Dermis blood vessel endothelial cell (primary cell): ENCODE results near the gene BRD1. TPM values are rescaled to one million over a fixed set of nuclear protein-coding genes. Genes with fewer than 3 reads are reported as not detected.
A peak's percentile ranks its signal among the peaks of the same experiment; 100 is the strongest.
"Not testable (repeated sequence)": the region's sequence is repeated elsewhere in the genome, so short reads cannot be mapped to it uniquely, and the experiment has no call there.

Source experiments
- DNase-seq: peaks from one replicate; pipeline ENCODE4 v3.0.0; 2010
- total RNA-seq: library from RNA; depleted of rRNA; stranded (reverse); fragments of >200 nt; gene quantifications from 2 replicates; pipeline ENCODE4 v1.2.3, GENCODE V29; 2014

Gene BRD1
- total RNA-seq, 1 donor from 2014 or later: 39.0 TPM

DNA sequence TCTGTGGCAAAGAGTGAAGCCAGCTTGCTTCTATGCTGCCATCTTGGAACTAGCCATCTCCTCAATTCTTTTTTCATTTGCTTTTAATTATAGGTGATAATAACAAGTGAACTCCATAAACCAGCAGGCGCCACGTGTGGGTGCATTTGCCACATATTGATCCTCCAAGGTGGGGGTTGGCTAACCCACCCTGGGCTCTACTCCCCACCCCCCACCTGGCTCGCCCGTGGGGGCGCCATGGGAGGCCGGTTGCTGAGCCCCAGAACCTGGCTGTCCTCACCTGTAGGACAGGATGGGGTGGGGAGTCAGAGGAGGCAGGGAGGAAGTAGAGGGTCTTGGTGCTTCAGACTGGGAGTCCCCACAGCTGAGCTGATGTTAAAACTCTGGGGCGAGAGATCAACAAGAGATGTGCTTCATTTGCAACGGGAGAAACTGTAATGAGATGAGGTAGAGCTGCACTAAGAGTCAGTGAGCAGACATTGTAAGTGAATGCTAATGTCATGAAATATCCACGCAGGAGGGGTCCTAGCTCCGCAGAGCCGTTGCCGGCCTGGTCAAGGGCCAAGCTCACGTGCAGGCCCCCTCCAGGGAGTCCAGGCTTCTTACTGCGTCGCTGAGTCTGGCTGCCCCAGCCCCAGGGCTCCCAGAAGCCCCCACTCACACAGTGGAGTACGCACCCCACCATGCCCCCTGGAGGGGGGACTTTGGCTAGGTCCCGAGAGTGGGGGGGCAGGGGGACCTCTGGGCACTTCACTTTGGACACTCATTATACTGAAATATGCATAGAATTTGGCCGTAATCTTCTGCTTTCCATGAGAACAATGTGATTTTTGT lies 59.4 kb downstream of the BRD1 start:
- DNase-seq: no peak

DNA sequence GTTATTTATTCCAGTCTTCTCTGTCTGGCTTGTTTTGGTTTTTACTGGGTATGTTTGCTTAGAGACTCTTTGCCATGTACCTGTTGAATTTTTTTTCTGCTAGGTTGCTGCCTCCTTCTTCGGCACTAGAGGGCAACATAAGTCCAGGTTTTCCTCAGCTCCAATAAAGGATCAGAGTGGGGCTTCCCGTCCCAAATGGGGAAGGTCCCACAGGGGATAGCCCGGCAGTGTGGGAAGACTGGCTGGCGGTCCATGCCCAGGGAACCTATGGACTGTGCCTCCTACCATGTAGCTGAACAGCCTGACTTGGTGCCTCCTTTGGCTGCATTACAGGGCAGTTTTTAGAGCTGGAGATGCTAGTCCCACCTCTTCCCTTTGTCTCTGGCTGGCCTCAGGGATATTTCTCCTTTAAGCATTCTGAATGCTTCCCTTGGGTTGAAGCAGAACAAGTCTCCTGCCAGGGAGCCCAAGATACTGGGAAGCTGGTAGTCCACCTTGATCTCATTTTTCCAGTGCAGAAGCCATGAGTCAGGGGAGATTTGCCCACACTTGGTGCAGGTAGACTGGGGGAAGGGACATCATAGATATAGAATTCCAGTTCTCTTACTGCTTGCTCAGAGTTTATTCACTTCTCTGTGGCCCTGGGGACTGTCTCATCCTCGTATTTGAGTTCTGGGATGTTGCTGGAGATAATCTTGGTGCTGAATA lies 60.2 kb downstream of the BRD1 start:
- peak; percentile 74 for DNase-seq

DNA sequence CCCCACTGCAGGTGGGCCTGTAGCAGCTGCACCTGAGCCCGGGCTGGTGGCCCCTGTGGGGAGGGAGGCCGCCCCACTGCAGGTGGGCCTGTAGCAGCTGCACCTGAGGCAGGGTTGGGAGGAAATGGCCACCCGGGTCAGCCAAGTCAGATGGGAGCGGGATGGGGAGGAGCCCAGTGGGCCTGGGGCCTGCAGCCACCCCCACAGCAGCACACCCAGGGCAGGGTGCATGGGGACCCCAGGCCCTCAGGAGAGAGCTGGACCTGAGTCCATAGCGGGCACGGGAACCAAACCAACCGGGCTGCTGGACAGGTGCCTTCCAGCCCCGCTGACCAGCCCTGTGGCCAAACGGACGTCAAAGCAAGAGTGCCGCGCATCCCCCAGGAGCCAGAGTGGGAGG lies 61.7 kb downstream of the BRD1 start:
- DNase-seq: no peak

DNA sequence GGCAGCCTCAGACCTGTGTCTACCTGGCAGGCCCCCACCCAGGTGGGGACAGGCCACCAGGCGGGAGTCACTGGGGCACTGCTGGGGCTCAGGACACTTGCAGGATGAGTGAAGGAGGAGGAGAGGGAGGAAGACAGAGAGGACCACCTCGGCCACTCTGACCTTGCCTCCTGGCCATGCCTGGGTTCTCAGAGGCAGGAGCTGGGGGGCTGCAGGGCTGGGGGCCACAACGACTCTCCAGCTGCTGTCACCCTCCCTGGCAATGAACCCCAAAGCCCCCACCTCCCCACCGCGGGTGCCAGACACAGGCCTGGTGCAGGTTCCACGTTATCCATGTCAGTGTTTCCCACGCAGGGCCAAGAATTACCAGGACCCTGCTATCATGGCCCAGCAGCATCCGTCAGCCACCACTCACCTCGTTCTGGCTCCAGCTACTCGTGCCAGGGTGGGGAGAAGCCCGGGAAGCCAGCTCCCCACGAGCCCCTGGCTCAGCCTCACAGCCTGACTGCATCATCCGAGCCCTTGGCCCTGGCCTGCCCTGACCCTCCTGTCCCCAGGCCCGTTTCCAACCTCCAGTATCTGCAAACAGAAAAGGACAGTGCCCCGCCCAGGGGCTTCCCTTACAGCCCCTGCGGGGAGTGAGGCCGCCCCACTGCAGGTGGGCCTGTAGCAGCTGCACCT lies 62.4 kb downstream of the BRD1 start:
- DNase-seq: no peak

DNA sequence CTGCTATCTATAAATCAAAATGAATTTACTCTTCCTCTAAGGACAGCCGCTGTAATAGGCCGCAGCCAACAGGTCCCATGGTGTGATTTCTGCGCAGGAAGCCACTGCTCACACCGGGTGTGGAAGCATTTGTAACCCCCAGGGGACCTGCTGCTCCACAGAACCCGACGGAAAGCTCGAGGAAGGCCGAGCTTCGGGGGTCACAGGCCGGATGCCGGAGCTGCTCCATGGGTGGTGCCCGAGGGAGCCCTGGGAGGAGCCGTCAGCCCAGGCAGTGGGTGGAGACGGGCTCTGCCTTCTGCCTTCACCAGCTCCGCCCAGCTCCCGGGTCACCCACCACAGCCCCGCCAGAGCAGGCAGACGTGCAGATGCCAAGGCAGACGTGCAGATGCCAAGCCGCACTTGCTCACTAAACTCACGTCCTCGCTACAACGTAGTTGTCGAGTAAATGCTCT lies 63.5 kb downstream of the BRD1 start:
- DNase-seq: no peak

DNA sequence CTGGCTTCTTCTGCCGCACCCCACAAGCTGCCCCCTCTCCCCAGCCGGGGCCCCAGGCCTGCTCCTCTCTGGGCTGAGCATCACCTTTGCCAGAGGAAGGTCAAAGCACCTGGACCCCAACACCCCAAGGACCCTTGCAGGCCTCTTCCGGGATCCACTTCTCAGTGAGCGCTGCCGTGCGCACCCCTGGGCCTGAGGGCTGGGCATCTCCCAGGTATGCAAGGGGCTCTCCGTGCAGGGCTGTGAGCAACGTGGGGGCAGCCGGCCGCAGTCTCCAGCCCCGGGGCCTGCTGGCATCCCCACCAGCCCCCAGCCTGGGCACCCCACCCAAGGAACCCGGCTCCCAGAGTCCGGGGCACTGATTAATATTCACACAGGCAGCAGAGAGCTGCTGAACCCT lies 64.0 kb downstream of the BRD1 start:
- no peak for DNase-seq

DNA sequence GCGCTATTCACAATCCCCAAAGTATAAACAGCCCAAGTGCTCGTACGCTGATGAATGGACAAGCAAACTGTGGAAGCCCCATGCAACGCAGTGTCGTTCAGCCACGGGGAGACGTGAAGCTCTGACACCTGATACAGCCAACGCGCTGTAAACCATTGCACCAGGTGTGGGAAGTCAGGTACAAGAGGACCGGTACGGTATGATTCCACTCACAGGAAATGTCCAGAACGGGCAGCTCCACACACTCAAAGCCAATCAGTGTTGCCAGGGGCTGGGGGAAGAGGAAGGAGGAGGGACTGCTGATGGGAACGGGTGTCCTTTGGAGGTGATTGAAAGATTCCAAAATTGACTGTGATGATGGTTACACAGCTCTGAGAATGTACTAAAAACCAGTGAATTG lies 64.5 kb downstream of the BRD1 start:
- no peak for DNase-seq

DNA sequence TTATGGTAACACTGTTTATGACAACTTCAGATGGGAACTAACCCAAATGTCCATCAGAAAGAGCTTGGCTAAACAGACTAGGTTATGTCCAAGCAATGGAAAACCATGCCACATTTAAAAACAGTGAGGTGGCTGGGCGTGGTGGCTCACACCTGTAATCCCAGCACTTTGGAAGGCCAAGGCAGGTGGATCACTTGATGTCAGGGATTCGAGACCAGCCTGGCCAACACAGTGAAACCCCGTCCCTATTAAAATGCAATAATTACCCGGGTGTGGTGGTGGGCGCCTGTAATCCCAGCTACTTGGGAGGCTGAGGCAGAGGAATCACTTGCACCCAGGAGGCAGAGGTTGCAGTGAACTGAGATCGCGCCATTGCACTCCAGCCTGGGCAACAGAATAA lies 65.1 kb downstream of the BRD1 start:
- DNase-seq: not testable (repeated sequence)

DNA sequence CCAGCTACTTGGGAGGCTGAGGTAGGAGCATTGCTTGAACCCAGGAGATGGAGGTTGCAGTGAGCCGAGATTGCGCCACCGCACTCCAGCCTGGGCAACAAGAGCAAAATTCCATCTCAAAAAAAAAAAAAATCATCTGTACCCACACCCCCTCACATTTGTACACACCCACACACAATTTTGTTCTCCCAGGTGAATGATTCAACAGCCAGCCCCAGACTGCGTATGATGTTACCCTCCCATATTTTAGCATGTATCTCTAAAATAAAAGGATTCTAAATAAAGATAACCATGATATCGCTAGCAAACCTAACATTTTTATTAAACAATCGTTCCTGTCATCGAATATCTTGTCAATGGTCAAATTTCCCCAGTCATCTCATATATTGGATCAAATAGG lies 65.8 kb downstream of the BRD1 start:
- no peak for DNase-seq

DNA sequence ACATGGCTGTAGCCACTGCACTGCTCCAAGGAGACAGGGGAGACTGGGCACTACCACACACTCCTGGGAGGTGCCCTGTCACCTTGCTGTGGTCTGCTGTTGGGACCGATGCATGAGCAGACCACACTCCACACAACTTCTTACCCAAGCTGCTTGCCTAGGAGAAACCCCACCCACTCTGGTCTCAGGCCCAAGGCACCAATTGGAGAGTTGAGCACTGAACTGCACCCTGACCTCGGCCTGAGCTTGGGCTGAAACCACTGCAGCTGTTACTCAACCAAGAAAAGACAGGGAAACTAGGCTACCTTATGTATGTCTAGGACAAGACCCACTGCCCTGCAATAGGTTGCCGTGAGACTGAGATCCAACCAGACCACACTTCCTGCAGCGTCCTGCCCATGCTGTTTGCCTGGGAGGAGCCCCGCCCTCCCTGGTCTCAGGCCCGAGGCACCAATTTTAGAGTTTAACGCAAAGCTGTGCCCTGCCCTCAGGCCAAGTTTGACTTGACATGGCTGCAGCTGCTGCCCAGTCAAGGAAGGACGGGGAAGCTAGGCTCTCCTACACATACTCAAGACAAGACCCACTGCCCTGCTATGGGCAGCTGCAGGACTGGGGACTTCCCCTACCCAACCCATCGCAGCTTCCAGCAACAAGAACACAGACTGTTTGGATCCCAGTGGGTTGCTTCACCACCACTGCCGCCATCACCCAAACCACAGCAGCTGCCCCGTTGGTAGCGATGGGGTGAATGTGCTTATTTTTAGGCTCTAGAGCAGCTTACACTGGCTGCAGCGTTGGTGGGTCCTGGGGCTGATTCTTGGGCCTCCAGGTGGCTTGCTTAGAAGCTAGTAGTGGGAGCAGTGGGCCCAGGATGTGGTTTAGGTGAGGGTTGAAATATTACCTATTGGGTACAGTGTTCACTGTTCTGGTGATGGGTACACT lies 66.8 kb downstream of the BRD1 start:
- no peak for DNase-seq

DNA sequence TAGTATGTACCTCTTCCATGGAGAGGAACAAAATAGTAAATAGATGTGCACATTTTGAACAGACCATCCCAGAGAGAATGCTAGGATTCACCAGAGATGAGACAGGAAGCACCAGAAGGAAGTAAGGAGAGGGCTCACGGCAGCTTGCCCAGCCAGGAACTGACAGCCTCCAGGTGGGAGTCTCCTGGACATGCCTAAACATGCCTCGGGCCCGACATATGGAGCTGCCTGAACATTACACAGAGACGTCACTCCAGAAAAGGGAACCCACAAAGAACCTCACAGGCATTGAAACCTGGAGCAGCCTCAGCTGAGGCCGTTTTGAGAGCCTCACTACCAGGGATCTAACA lies 67.4 kb downstream of the BRD1 start:
- DNase-seq: no peak

DNA sequence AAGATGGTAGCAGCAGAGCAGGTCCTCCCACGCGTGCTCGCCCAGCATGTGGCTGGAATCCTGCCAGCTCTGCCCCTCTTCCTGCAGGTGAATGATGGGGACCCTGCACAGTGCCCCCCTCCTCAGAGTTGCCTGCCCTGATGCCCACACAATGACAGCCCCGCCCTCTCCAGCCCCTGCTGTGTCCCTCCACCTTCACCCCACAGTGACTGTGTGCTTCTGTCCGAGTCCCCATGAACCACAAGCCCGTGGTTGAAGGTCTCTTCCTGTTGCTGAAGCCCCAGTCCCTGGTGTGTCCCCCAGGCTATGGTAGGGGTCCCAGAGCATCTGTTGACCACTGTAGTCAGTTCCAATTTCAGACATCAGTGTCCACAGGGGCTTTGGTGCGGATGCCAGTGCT lies 71.0 kb downstream of the BRD1 start:
- DNase-seq: no peak

DNA sequence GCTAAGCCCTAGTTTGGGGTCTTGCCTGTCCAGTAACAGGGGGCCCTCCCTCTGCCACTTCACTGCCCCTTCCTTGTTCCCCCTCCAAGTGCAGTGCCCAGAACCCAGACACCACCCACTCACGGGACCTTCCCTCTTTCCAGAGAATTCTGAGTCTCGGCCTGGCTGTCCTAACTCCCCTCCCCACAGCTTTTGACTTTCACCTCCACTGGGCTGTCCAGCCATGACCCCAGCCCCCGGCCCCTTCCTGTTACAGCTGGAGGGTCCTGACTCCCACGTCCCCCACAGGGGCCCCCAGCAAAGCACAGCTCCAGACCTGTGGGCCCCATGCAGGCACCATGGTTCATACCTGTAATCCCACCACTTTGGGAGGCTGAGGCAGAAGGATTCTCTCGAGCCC lies 71.5 kb downstream of the BRD1 start:
- DNase-seq: no peak

DNA sequence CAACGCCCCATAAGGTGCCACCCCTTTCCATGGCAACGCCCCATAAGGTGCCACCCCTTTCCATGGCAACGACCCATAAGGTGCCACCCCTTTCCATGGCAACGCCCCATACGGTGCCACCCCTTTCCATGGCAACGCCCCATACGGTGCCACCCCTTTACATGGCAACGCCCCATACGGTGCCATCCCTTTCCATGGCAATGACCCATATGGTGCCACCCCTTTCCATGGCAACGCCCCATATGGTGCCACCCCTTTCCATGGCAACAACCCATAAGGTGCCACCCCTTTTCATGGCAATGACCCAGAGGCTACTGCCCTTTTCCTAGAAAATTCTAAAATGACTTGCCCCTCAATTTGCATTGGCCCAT lies 72.1 kb downstream of the BRD1 start:
- no peak for DNase-seq

DNA sequence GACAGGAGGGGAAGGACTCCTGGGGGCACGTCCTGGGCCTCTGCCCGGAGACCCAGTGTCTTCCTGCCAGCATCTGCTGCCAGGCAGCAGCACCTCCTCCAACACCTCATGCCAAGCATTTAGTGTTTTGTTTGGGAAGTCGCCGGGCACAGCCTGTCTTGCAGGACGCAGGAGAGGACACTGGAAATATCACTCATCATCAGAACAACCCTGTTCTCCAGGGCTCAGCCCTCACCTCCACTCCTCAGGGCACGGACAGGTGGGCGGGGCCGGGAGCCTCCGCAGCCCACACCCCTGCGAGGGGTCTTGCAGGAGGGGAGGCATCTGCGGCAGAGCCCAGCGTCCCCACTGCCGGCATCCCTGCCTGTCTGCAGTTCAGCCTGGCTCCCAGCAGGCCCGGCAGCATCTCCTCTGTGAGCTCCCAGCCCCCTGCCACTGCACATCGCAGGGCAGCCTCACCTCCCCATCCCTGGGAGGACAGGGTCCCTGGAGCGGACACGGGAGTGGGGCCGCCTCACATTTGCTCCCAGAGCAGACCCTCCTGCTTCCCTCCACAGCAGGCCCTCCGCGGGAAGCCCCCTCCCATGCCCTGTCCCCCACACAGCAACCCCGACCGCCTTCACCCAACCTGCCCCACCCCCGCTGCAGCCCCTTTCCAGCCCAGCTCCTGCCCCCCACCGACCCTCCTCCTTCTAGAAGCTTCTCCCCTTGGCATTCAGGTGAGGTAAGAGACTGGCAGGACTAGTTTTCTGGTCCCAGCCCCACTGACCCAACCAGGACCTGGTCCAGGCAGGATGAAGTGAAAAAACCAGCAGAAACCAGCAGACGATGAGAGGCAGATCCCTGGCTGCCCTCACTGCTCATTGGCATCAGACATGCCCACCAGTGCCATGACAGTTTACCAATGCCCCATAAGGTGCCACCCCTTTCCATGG lies 72.7 kb downstream of the BRD1 start:
- DNase-seq: no peak

DNA sequence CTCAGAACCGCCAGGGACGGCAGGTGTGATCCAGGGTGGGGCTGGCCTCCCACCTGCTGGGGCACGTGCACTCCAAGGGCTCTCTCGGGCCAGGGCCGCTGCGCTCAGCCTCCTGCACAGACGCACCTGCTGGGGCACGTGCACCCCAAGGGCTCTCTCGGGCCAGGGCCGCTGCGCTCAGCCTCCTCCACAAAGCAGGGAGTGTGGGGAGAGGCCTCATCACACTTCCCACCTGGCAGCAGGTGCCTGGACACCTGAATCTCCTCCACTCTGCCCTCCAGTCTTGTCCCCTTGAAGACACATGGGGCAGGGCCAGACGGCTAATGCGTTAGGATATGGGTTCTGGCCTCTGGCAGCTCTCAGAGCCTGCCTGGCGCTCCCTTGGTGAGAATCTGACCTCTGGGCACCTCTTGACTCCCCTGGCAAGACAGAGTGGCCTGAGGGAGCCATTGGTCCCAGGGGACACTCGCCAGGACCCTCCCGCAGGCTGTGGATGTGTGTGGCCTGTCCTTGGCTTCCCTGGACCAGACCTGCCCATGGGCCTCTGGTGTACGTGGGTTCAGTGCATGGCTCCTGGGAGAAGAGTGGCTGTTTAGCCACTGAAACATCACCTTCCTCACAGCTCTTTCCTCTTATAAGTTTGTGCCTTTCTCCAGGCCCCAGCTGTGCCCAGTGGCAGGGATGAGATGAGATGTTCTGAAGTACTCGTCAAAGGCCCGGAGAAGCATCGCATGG lies 73.5 kb downstream of the BRD1 start:
- no peak for DNase-seq

DNA sequence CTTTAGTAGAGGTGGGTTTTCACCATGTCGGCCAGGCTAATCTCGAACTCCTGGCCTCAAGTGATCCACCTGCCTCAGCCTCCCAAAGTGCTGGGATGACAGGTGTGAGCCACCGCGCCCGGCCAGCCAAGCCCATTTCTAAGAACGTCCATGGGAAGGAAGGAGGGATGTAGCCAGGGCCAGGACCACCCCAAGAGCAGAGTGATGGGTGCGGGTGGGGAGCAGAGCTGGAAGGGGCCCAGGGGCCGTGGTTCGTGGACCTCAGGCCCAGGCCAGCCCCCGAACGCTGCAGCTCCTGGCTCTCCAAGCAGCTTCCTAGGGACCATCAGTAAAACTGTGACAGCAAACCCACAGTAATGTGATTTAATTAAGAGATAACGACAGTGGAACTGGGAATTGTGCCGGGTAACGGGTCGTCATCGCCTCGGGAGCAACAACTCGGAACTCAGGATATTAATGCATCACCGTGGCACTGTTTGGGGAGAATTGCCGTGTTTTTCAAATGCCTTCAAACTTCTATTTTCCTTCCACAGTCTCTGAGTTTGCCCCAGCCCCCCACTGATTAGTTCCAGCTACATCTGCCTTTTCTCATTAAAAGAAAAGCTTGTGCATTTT lies 74.3 kb downstream of the BRD1 start:
- no peak for DNase-seq

DNA sequence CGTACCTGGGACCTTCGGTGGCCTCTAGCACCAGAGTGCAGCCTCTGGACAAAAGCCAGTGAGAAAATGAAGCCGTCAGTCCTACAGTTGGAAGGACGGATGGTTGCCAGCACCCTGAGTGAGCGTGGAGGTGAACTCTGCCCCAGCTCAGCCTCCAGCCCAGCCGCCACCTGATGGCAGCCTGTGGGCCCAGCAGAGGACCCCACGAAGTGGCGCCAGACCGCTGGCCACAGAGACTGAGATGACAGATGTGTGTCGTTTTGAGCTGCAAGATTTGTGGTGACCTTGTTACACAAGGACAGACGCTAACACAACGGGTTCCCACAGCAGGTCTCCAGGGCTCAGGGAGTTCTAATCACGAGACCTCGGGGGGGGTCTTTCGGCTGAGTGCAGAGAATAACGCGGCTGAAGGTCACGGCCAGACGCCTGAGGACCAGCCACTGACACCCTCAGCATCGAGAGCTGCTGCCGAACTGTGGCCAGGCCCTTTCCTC lies 75.0 kb downstream of the BRD1 start:
- no peak for DNase-seq

DNA sequence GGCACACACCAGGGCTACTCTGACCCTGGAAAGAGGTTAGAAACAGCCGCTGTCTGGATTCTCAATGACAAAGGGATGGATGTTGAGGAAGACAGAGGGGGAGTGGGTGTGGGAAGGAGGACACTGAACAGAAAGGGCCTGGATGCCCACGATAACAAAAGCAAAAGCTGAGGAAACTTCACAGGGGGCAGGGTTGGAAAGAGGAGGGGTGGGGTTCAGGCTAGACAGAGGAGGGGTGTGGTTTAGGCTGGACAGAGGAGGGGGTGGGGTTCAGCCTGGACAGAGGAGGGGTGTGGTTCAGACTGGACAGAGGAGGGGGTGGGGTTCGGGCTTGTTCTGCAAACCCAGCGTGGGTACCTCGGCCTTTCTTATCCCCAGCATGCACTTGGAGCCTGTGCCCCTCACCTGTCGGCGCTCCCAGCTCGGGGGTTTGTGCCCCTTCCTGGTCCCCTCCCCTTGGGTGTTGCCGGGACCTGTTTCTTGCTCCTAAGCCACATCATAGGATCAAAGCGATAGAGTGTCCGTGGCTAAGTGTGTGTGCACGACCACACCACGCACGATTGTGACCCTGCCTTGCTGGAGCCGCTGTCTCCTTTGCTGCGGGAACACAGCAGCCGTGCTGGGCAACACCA lies 75.6 kb downstream of the BRD1 start:
- DNase-seq: no peak
